IMR-90 (cell line): Measurements from ENCODE around the gene DMRT1. TPM values are rescaled to one million over a fixed set of nuclear protein-coding genes. Genes with fewer than 3 reads are reported as not detected.

Experiments used
- ATAC-seq: fragments of 200-7000 bp; cut with Tn5 transposase; 2 replicates; pipeline ENCODE4 v1.9.1; 2020; ENCODE audit warnings: low read depth, mild to moderate bottlenecking, moderate library complexity
- BruUV-seq: library from RNA; stranded (reverse); fragments of 400-500 nt; replicated peaks from 2 replicates; lab custom pipeline; 2021; lab: Mats Ljungman, UMichigan
- CTCF ChIA-PET: fragments of 300-600 bp; formaldehyde crosslinking; extraction: SDS; loops from one replicate; lab custom pipeline; 2021; ENCODE audit warnings: antibody characterized with exemption; lab: Yijun Ruan, JAX
- POLR2A ChIA-PET: fragments of 300-600 bp; sonication (Branson Sonifier 250); formaldehyde crosslinking; loops from one replicate; lab custom pipeline; 2022; ENCODE audit warnings: antibody characterized with exemption; ENCODE audit not compliant: unreplicated experiment; lab: Charles Lee
- DNase-seq: peaks from one replicate; pipeline ENCODE4 v3.0.0; 2013
- H2AFZ ChIP-seq: replicated peaks from 2 replicates; pipeline ENCODE3; 2013; ENCODE audit warnings: low read length, mild to moderate bottlenecking; ENCODE audit not compliant: poor library complexity
- H2AK5ac ChIP-seq: 2 replicates; pipeline ENCODE4 v1.6.1; 2013; ENCODE audit warnings: low read depth, low read length, inconsistent platforms
- H2AK9ac ChIP-seq: replicated peaks from 2 replicates; pipeline ENCODE3; 2013; ENCODE audit warnings: mild to moderate bottlenecking, low read depth, low read length, moderate library complexity; ENCODE audit not compliant: poor library complexity
- H2BK120ac ChIP-seq: 2 replicates; pipeline ENCODE4 v1.6.1; 2013; ENCODE audit warnings: low read depth, low read length, inconsistent platforms
- H2BK15ac ChIP-seq: 3 replicates; pipeline ENCODE4 v1.6.1; 2013; ENCODE audit warnings: low read depth, low read length, inconsistent platforms
- H2BK20ac ChIP-seq: 2 replicates; pipeline ENCODE4 v1.6.1; 2013; ENCODE audit warnings: low read depth, mild to moderate bottlenecking, inconsistent platforms, low read length, moderate library complexity
- H2BK5ac ChIP-seq: 2 replicates; pipeline ENCODE4 v1.6.1; 2013; ENCODE audit warnings: mild to moderate bottlenecking, low read depth, low read length, inconsistent platforms; ENCODE audit not compliant: poor library complexity, severe bottlenecking
- H3K14ac ChIP-seq: replicated peaks from 2 replicates; pipeline ENCODE4 v1.6.1; 2013; ENCODE audit warnings: low read depth, low read length, inconsistent platforms
- H3K18ac ChIP-seq: 2 replicates; pipeline ENCODE4 v1.6.1; 2013; ENCODE audit warnings: low read depth, low read length, control low read depth
- H3K23ac ChIP-seq: 2 replicates; pipeline ENCODE4 v1.6.1; 2013; ENCODE audit warnings: low read depth, low read length, inconsistent platforms
- H3K27ac ChIP-seq: 2 replicates; pipeline ENCODE4 v1.5.1; 2013; ENCODE audit warnings: mild to moderate bottlenecking, control low read depth, low read length; ENCODE audit not compliant: insufficient read depth
- H3K27me3 ChIP-seq: 2 replicates; pipeline ENCODE4 v1.6.1; 2013; ENCODE audit warnings: low read length; ENCODE audit not compliant: control insufficient read depth, insufficient read depth
- H3K36me3 ChIP-seq: 2 replicates; pipeline ENCODE4 v1.6.1; 2013; ENCODE audit warnings: low read length, mixed read lengths; ENCODE audit not compliant: control insufficient read depth, insufficient read depth
- H3K4ac ChIP-seq: 2 replicates; pipeline ENCODE4 v1.6.1; 2013; ENCODE audit warnings: low read depth, low read length, inconsistent platforms
- H3K4me1 ChIP-seq: 2 replicates; pipeline ENCODE4 v1.6.1; 2013; ENCODE audit warnings: low read length, mixed read lengths; ENCODE audit not compliant: control insufficient read depth, insufficient read depth
- H3K4me2 ChIP-seq: 2 replicates; pipeline ENCODE4 v1.6.1; 2013; ENCODE audit warnings: low read depth, mild to moderate bottlenecking, control low read depth, low read length, moderate library complexity
- H3K4me3 ChIP-seq: 2 replicates; pipeline ENCODE4 v1.5.1; 2013; ENCODE audit warnings: low read depth, mild to moderate bottlenecking, control low read depth, low read length, moderate library complexity; ENCODE audit not compliant: insufficient read depth
- H3K56ac ChIP-seq: 2 replicates; pipeline ENCODE4 v1.6.1; 2013; ENCODE audit warnings: low read length, inconsistent platforms; ENCODE audit not compliant: insufficient read depth; ENCODE audit errors: extremely low read depth
- H3K79me1 ChIP-seq, 2 experiments: 2 replicates each; pipeline ENCODE4 v1.6.1; 2013; ENCODE audit warnings: low read length in 2 of 2, inconsistent platforms in 1 of 2, low read depth in 1 of 2
- H3K9ac ChIP-seq: 2 replicates; pipeline ENCODE4 v1.6.1; 2013; ENCODE audit warnings: low read depth, low read length, control low read depth
- H3K9me1 ChIP-seq: 2 replicates; pipeline ENCODE4 v1.6.1; 2013; ENCODE audit warnings: low read length, inconsistent platforms; ENCODE audit not compliant: insufficient read depth
- H3K9me3 ChIP-seq: 2 replicates; pipeline ENCODE4 v1.6.1; 2013; ENCODE audit warnings: low read length; ENCODE audit not compliant: control insufficient read depth, insufficient read depth
- H4K20me1 ChIP-seq: 2 replicates; pipeline ENCODE4 v1.6.1; 2013; ENCODE audit warnings: low read length, inconsistent platforms; ENCODE audit not compliant: insufficient read depth
- H4K5ac ChIP-seq: 2 replicates; pipeline ENCODE4 v1.6.1; 2013; ENCODE audit warnings: mild to moderate bottlenecking, low read depth, low read length, control low read depth
- H4K8ac ChIP-seq, 2 experiments: 2 replicates each; pipeline ENCODE4 v1.6.1; 2013; ENCODE audit warnings: low read depth in 2 of 2, low read length in 2 of 2, control low read depth in 1 of 2, inconsistent platforms in 1 of 2
- H4K91ac ChIP-seq: 2 replicates; pipeline ENCODE4 v1.6.1; 2013; ENCODE audit warnings: low read depth, low read length, inconsistent platforms; ENCODE audit not compliant: insufficient read depth
- BHLHE40 ChIP-seq: fragments of 150-350 bp; IDR thresholded peaks from 2 replicates; pipeline ENCODE4 v1.6.1; 2016; ENCODE audit warnings: mild to moderate bottlenecking, low read depth, low read length
- CEBPB ChIP-seq: IDR thresholded peaks from 2 replicates; pipeline ENCODE4 v1.6.1; 2012; ENCODE audit warnings: low read depth, low read length, improper control_type of control experiment
- CHD1 ChIP-seq: IDR thresholded peaks from 2 replicates; pipeline ENCODE4 v1.6.1; 2012; ENCODE audit warnings: low read depth, low read length, improper control_type of control experiment
- CTCF ChIP-seq: conservative IDR thresholded peaks from 2 replicates; pipeline ENCODE4 v1.5.1; 2012; ENCODE audit warnings: mild to moderate bottlenecking, low read depth, low read length, improper control_type of control experiment
- MAFK ChIP-seq: IDR thresholded peaks from 2 replicates; pipeline ENCODE4 v1.6.1; 2012; ENCODE audit warnings: low read depth, low read length, improper control_type of control experiment
- MXI1 ChIP-seq: IDR thresholded peaks from 2 replicates; pipeline ENCODE4 v1.6.1; 2012; ENCODE audit warnings: low read depth, mild to moderate bottlenecking, low read length, moderate library complexity, borderline replicate concordance
- POLR2A ChIP-seq: IDR thresholded peaks from 2 replicates; pipeline ENCODE4 v1.6.1; 2012; ENCODE audit warnings: mild to moderate bottlenecking, low read depth, low read length
- RFX5 ChIP-seq: IDR thresholded peaks from 2 replicates; pipeline ENCODE4 v1.8.0; 2012; ENCODE audit warnings: low read depth, mild to moderate bottlenecking, low read length, moderate library complexity
- USF2 ChIP-seq: fragments of 150-350 bp; IDR thresholded peaks from 2 replicates; pipeline ENCODE4 v1.6.1; 2017; ENCODE audit warnings: mild to moderate bottlenecking, antibody characterized with exemption, low read length, low read depth
- WGBS, 2 experiments: methylation state at CpG; one replicate each; pipeline versions ENCODE4 v1.1.5 to v1.1.7; 2013; ENCODE audit warnings: missing lambda C conversion rate in 2 of 2; ENCODE audit not compliant: insufficient read length in 1 of 2; ENCODE audit errors: extremely low coverage in 2 of 2; 5-methylcytosine and 5-hydroxymethylcytosine counted together
- dilution Hi-C: fragments of 300-500 bp; cut with HindIII; formaldehyde crosslinking; loops from one replicate; pipeline ENCODE4 v1.14.3; 2018; ENCODE audit warnings: low sequenced_read_pairs; ENCODE audit not compliant: unreplicated experiment
- in situ Hi-C: fragments of 300-500 bp; cut with MboI; formaldehyde crosslinking; loops from 3 replicates; pipeline ENCODE4 v1.14.3; 2019; ENCODE audit warnings: low sequenced_read_pairs, inconsistent platforms, mixed read lengths
- intact Hi-C: fragments of 100-400 bp; cut with micrococcal nuclease; formaldehyde crosslinking; loops from 2 replicates; pipeline ENCODE4 v1.10.0; 2022
- polyA plus RNA-seq, 3 experiments: library from polyadenylated mRNA; depleted of rRNA; stranded (reverse); fragments of >200 nt; gene quantifications; 2 replicates each; pipeline ENCODE4 v1.2.3, GENCODE V29; 2012; ENCODE audit warnings: low replicate concordance in 1 of 3
- total RNA-seq: library from RNA; depleted of rRNA; stranded (reverse); fragments of >200 nt; gene quantifications from 2 replicates; pipeline ENCODE4 v1.2.3, GENCODE V29; 2012

The DMRT1 gene
- total and polyA plus RNA-seq, 2 of the 4 experiments (the other 2 are of a cell fraction) = not detected

GRCh38 chr9:878239-878638 is 36.7 kb downstream of the DMRT1 start:
- Histone ChIP-seq H3K27ac (no peak overlapping the region), H2BK20ac (no peak overlapping the region), H2AFZ (no peak overlapping the region), H3K79me1 (no peaks in the 10 kb centered on the region), H4K91ac (no peak overlapping the region), H2BK15ac (no peak overlapping the region), H2AK9ac (no peak overlapping the region), H3K4ac (no peak overlapping the region), H3K56ac (no peak overlapping the region), H2BK5ac (no peak overlapping the region), H3K4me2 (no peak overlapping the region), H4K20me1 (no peaks in the 10 kb centered on the region), H4K5ac (no peak overlapping the region), H2BK120ac (no peak overlapping the region), H3K4me1 (no peaks in the 10 kb centered on the region), H3K4me3 (no peak overlapping the region), H3K18ac (no peak overlapping the region), H3K9ac (no peak overlapping the region), H3K23ac (no peak overlapping the region), H3K14ac (no peak overlapping the region), H3K9me3 (no peaks in the 10 kb centered on the region), H3K9me1 (no peaks in the 10 kb centered on the region), H2AK5ac (no peak overlapping the region), H4K8ac (no peak overlapping the region), H3K27me3 (no peaks in the 10 kb centered on the region; the same call in none of the 2 replicates), H3K36me3 (no peaks in the 10 kb centered on the region)
- no TSS peak for BruUV-seq
- ChIA-PET CTCF (interaction anchor here (0.6 to 0.7 kb wide), 2 partner anchors 14 to 250 kb away, joined by 3 to 4 read pairs; no protein-coding TSS in a partner anchor), POLR2A (no interaction called here)
- no CpG with 5 or more reads among the region's 5 CpGs for WGBS, 2 experiments
- in situ Hi-C loops (no loop called here), dilution Hi-C loops (no loop called here), intact Hi-C loops (no loop called here)
- TF ChIP-seq RFX5 = no peak
- TF ChIP-seq BHLHE40 = no peak
- TF ChIP-seq POLR2A = no peak
- no peak for TF ChIP-seq USF2
- no peak for TF ChIP-seq MXI1
- no peak for TF ChIP-seq CTCF
- TF ChIP-seq MAFK = no peak
- no peak for TF ChIP-seq CEBPB
- no peak for TF ChIP-seq CHD1
- DNase-seq = no peak
- ATAC-seq = no peak
